KOPT-K1 (cell line): Measurements from ENCODE around the gene VMO1.

Experiments
- H3K27ac ChIP-seq: fragments of 200-600 bp; sonication (generic); 2 replicates; pipeline ENCODE4 v1.5.1; 2016; ENCODE audit warnings: antibody characterized with exemption, mild to moderate bottlenecking, low read depth, low read length; ENCODE audit not compliant: poor library complexity, severe bottlenecking
- H3K36me3 ChIP-seq: fragments of 200-600 bp; sonication (generic); 2 replicates; pipeline ENCODE4 v1.5.1; 2017; ENCODE audit warnings: antibody characterized with exemption, mild to moderate bottlenecking, low read length, moderate library complexity; ENCODE audit not compliant: insufficient read depth
- H3K9me3 ChIP-seq: fragments of 200-600 bp; sonication (generic); 2 replicates; pipeline ENCODE4 v1.5.1; 2017; ENCODE audit warnings: antibody characterized with exemption, low read length, mild to moderate bottlenecking; ENCODE audit not compliant: insufficient read depth, poor library complexity, severe bottlenecking

The VMO1 gene

GRCh38 chr17:4735876-4736651, 50.1 kb downstream of the VMO1 start:
- no peak overlapping the region for H3K27ac ChIP-seq
- no peaks in the 10 kb centered on the region for H3K9me3 ChIP-seq
- H3K36me3 ChIP-seq, result no peaks in the 10 kb centered on the region
